SK-N-SH (cell line): ENCODE results near the gene EPB41L5. TPM values are rescaled to one million over a fixed set of nuclear protein-coding genes. Genes with fewer than 3 reads are reported as not detected.

Experiments
- CTCF ChIA-PET: fragments of 300-600, 350-600 bp; formaldehyde crosslinking; extraction: SDS; loops from one replicate; lab custom pipeline; 2021; lab: Yijun Ruan, JAX
- POLR2A ChIA-PET: fragments of 350-600 bp; sonication (Branson Sonifier 250); formaldehyde crosslinking; extraction: SDS; loops from one replicate; lab custom pipeline; 2020; ENCODE audit warnings: antibody characterized with exemption, inconsistent platforms; lab: Yijun Ruan, JAX
- DNase-seq: peaks from one replicate; pipeline ENCODE4 v3.0.0; 2012
- H2AFZ ChIP-seq: fragments of 200-600 bp; sonication (generic); 2 replicates; pipeline ENCODE4 v1.8.1; 2016; ENCODE audit warnings: antibody characterized with exemption, mild to moderate bottlenecking, low read depth
- H3F3A ChIP-seq: fragments of 200-600 bp; sonication (generic); replicated peaks from 2 replicates; pipeline ENCODE3; 2016; ENCODE audit warnings: antibody characterized with exemption, mild to moderate bottlenecking; ENCODE audit not compliant: insufficient read depth
- H3K27ac ChIP-seq, 2 experiments: fragments of 200-500 bp in 1 of 2; fragments of 200-600 bp in 1 of 2; sonication (Bioruptor generic) in 1 of 2; sonication (generic), shearing (Covaris generic) in 1 of 2; 2 replicates each; pipeline versions ENCODE4 v1.5.1 to v1.6.1; 2014 to 2016; ENCODE audit warnings: low read depth in 2 of 2, inconsistent platforms in 1 of 2, low read length in 1 of 2, mild to moderate bottlenecking in 1 of 2, mixed read lengths in 1 of 2
- H3K27me3 ChIP-seq: fragments of 200-600 bp; sonication (generic), shearing (Covaris generic); 2 replicates; pipeline ENCODE4 v1.6.1; 2016; ENCODE audit warnings: mixed run types; ENCODE audit not compliant: insufficient read depth
- H3K36me3 ChIP-seq, 2 experiments: fragments of 200-500 bp in 1 of 2; fragments of 200-600 bp in 1 of 2; sonication (Bioruptor generic) in 1 of 2; sonication (generic) in 1 of 2; replicated peaks in 1 of 2; 2 replicates each; pipeline versions ENCODE3 to v1.5.1; 2014 to 2016; ENCODE audit warnings: low read length in 1 of 2, mild to moderate bottlenecking in 1 of 2; ENCODE audit not compliant: insufficient read depth in 2 of 2, control insufficient read depth in 1 of 2
- H3K4me1 ChIP-seq, 2 experiments: fragments of 200-500 bp in 1 of 2; fragments of 200-600 bp in 1 of 2; sonication (Bioruptor generic) in 1 of 2; sonication (generic), shearing (Covaris generic) in 1 of 2; 2 replicates each; pipeline versions ENCODE4 v1.5.1 to v1.6.1; 2014 to 2016; ENCODE audit warnings: low read depth in 1 of 2, low read length in 1 of 2, mixed run types in 1 of 2; ENCODE audit not compliant: insufficient read depth in 2 of 2, control insufficient read depth in 1 of 2
- H3K4me2 ChIP-seq: fragments of 200-600 bp; sonication (generic), shearing (Covaris generic); 2 replicates; pipeline ENCODE4 v1.6.1; 2017; ENCODE audit warnings: mixed run types
- H3K4me3 ChIP-seq, 2 experiments: fragments of 200-500 bp in 1 of 2; fragments of 200-600 bp in 1 of 2; sonication (Bioruptor generic) in 1 of 2; sonication (generic), shearing (Covaris generic) in 1 of 2; 2 replicates each; pipeline versions ENCODE4 v1.5.1 to v1.8.1; 2014 to 2016; ENCODE audit warnings: low read depth in 2 of 2, inconsistent platforms in 1 of 2, low read length in 1 of 2, mild to moderate bottlenecking in 1 of 2, mixed read lengths in 1 of 2, moderate library complexity in 1 of 2
- H3K79me2 ChIP-seq: fragments of 200-600 bp; sonication (generic); 2 replicates; pipeline ENCODE4 v1.8.1; 2017; ENCODE audit warnings: mild to moderate bottlenecking; ENCODE audit not compliant: insufficient read depth
- H3K9ac ChIP-seq: fragments of 200-600 bp; sonication (generic); 2 replicates; pipeline ENCODE4 v1.6.1; 2017; ENCODE audit warnings: mixed run types
- H3K9me2 ChIP-seq: fragments of 200-600 bp; sonication (generic); 2 replicates; pipeline ENCODE4 v1.6.1; 2017; ENCODE audit warnings: mixed run types
- H3K9me3 ChIP-seq: fragments of 200-600 bp; sonication (generic); 2 replicates; pipeline ENCODE4 v1.6.1; 2017; ENCODE audit warnings: mixed run types, mild to moderate bottlenecking, moderate library complexity
- H4K20me1 ChIP-seq: fragments of 200-600 bp; sonication (generic); 2 replicates; pipeline ENCODE4 v1.6.1; 2017; ENCODE audit warnings: mild to moderate bottlenecking, mixed run types; ENCODE audit not compliant: insufficient read depth
- CHD2 ChIP-seq: fragments of 150-350 bp; IDR thresholded peaks from 2 replicates; pipeline ENCODE4 v1.6.1; 2018; ENCODE audit warnings: low read length; ENCODE audit not compliant: partially characterized antibody
- ELF1 ChIP-seq: IDR thresholded peaks from 2 replicates; pipeline ENCODE4 v1.4.0; 2012
- EP300 ChIP-seq, 2 experiments: IDR thresholded peaks; 2 replicates each; pipeline versions ENCODE4 v1.4.0 to v1.6.1; 2012; ENCODE audit warnings: borderline replicate concordance in 1 of 2, low read depth in 1 of 2, low read length in 1 of 2
- FOXJ3 ChIP-seq: sonication (generic); formaldehyde crosslinking; IDR thresholded peaks from 2 replicates; pipeline ENCODE4 v1.5.1; 2020; ENCODE audit warnings: mild to moderate bottlenecking, missing genetic modification reagents
- FOXM1 ChIP-seq: IDR thresholded peaks from 2 replicates; pipeline ENCODE4 v1.4.0; 2012; ENCODE audit warnings: low read depth, mild to moderate bottlenecking
- GATA2 ChIP-seq: sonication (generic); formaldehyde crosslinking; IDR thresholded peaks from 2 replicates; pipeline ENCODE4 v1.5.0; 2020; ENCODE audit warnings: mild to moderate bottlenecking, missing genetic modification reagents
- JUND ChIP-seq: IDR thresholded peaks from 2 replicates; pipeline ENCODE4 v1.4.0; 2012
- MEF2A ChIP-seq: IDR thresholded peaks from 2 replicates; pipeline ENCODE4 v1.4.0; 2012; ENCODE audit warnings: low read depth, borderline replicate concordance
- MXI1 ChIP-seq: IDR thresholded peaks from 2 replicates; pipeline ENCODE4 v1.6.1; 2012; ENCODE audit warnings: mild to moderate bottlenecking, low read depth, low read length, improper control_type of control experiment
- NFIC ChIP-seq: IDR thresholded peaks from 2 replicates; pipeline ENCODE4 v1.4.0; 2012; ENCODE audit warnings: borderline replicate concordance
- POLR2AphosphoS5 ChIP-seq: IDR thresholded peaks from 2 replicates; pipeline ENCODE4 v1.6.1; 2012; ENCODE audit warnings: low read depth, low read length
- RCOR1 ChIP-seq: fragments of 150-350 bp; IDR thresholded peaks from 2 replicates; pipeline ENCODE4 v1.6.1; 2017; ENCODE audit warnings: antibody characterized with exemption, low read length
- SMC3 ChIP-seq: IDR thresholded peaks from 2 replicates; pipeline ENCODE4 v1.6.1; 2012; ENCODE audit warnings: low read depth, low read length, improper control_type of control experiment
- TCF12 ChIP-seq: IDR thresholded peaks from 2 replicates; pipeline ENCODE4 v1.4.0; 2012
- TEAD4 ChIP-seq: IDR thresholded peaks from 2 replicates; pipeline ENCODE4 v1.4.0; 2012; ENCODE audit warnings: mild to moderate bottlenecking, borderline replicate concordance; ENCODE audit not compliant: insufficient read depth
- YY1 ChIP-seq: IDR thresholded peaks from 2 replicates; pipeline ENCODE4 v1.4.0; 2012; ENCODE audit warnings: low read depth, mild to moderate bottlenecking
- ZBTB33 ChIP-seq: IDR thresholded peaks from 2 replicates; pipeline ENCODE4 v1.4.0; 2012; ENCODE audit warnings: low read depth, borderline replicate concordance
- WGBS: methylation state at CpG from one replicate; pipeline ENCODE4 v1.1.6; 2017; ENCODE audit warnings: low lambda C conversion rate; 5-methylcytosine and 5-hydroxymethylcytosine counted together
- polyA plus RNA-seq, 3 experiments: library from polyadenylated mRNA; depleted of rRNA; stranded (reverse); fragments of >200 nt; gene quantifications; 2 replicates each; pipeline ENCODE4 v1.2.3, GENCODE V29; 2012
- TF ChIP-seq, protein P1 (sequence below): fragments of 200-600 bp; sonication (generic); IDR thresholded peaks from 2 replicates; pipeline ENCODE4 v1.6.1; 2017; ENCODE audit warnings: antibody characterized with exemption, mild to moderate bottlenecking, moderate library complexity
- TF ChIP-seq, protein P2 (sequence below): fragments of 150-350 bp; IDR thresholded peaks from 2 replicates; pipeline ENCODE4 v1.6.1; 2017; ENCODE audit warnings: antibody characterized with exemption, low read length, low read depth, borderline replicate concordance

Gene EPB41L5
- polyA plus RNA-seq, 1 of the 3 experiments (the other 2 are of a cell fraction) = 5.3 TPM

GRCh38 chr2:120219291-120219690 lies 206.4 kb downstream of the EPB41L5 start:
- no peak for DNase-seq
- WGBS = 96% methylated on average over 5 of the region's 5 CpGs
- H3K79me2 ChIP-seq = peaks cover 23% of the 10 kb centered on the region
- H2AFZ ChIP-seq = no peak overlapping the region
- ChIA-PET CTCF (interaction anchor here (0.6 to 2.8 kb wide), 7 partner anchors 9 to 110 kb away, joined by 3 to 10 read pairs (median 4); no protein-coding TSS in a partner anchor), POLR2A (no interaction called here)
- no peak overlapping the region for H3K4me3 ChIP-seq
- H3K4me1 ChIP-seq = peaks cover 21 to 23% of the 10 kb centered on the region in 2 experiments; a peak in 3 of 4 replicates
- no peak overlapping the region for H3K27ac ChIP-seq
- no peak for TF ChIP-seq TEAD4
- TF ChIP-seq GATA2 = no peak
- TF ChIP-seq ZBTB33 = no peak
- TF ChIP-seq, protein P1, sequence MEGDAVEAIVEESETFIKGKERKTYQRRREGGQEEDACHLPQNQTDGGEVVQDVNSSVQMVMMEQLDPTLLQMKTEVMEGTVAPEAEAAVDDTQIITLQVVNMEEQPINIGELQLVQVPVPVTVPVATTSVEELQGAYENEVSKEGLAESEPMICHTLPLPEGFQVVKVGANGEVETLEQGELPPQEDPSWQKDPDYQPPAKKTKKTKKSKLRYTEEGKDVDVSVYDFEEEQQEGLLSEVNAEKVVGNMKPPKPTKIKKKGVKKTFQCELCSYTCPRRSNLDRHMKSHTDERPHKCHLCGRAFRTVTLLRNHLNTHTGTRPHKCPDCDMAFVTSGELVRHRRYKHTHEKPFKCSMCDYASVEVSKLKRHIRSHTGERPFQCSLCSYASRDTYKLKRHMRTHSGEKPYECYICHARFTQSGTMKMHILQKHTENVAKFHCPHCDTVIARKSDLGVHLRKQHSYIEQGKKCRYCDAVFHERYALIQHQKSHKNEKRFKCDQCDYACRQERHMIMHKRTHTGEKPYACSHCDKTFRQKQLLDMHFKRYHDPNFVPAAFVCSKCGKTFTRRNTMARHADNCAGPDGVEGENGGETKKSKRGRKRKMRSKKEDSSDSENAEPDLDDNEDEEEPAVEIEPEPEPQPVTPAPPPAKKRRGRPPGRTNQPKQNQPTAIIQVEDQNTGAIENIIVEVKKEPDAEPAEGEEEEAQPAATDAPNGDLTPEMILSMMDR = no peak
- H3K4me2 ChIP-seq = no peak overlapping the region
- peaks cover 11 to 26% of the 10 kb centered on the region in 2 experiments for H3K36me3 ChIP-seq
- no peaks in the 10 kb centered on the region for H3F3A ChIP-seq
- no peak overlapping the region for H3K9ac ChIP-seq
- no peaks in the 10 kb centered on the region for H4K20me1 ChIP-seq
- no peaks in the 10 kb centered on the region for H3K9me2 ChIP-seq
- no peaks in the 10 kb centered on the region for H3K9me3 ChIP-seq
- H3K27me3 ChIP-seq = no peaks in the 10 kb centered on the region

- no peak overlapping the region for H3K9ac ChIP-seq
- DNase-seq = peak; percentile 6
- H3K79me2 ChIP-seq = peaks cover 23% of the 10 kb centered on the region
- no peaks in the 10 kb centered on the region for H3K9me2 ChIP-seq
- H3K4me1 ChIP-seq = peaks cover 23 to 24% of the 10 kb centered on the region in 2 experiments; a peak in 3 of 4 replicates
- POLR2A ChIA-PET = no interaction called here
- H3K9me3 ChIP-seq = no peaks in the 10 kb centered on the region
- no peak for TF ChIP-seq MXI1
- TF ChIP-seq CHD2 = no peak
- TF ChIP-seq POLR2AphosphoS5 = no peak
- no peak for TF ChIP-seq FOXM1
- TF ChIP-seq EP300 (IDR thresholded peaks at IDR 0.05; ENCODE audit: borderline replicate concordance in 1 of 2, low read depth in 1 of 2, low read length in 1 of 2) = no peak
- no peak for TF ChIP-seq ELF1
- no peak for TF ChIP-seq MEF2A
- no peak for TF ChIP-seq RCOR1
- TF ChIP-seq YY1 = no peak
- no peak for TF ChIP-seq NFIC
- TF ChIP-seq, protein P2, sequence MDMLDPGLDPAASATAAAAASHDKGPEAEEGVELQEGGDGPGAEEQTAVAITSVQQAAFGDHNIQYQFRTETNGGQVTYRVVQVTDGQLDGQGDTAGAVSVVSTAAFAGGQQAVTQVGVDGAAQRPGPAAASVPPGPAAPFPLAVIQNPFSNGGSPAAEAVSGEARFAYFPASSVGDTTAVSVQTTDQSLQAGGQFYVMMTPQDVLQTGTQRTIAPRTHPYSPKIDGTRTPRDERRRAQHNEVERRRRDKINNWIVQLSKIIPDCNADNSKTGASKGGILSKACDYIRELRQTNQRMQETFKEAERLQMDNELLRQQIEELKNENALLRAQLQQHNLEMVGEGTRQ = no peak
- TF ChIP-seq FOXJ3 = no peak
- TF ChIP-seq TCF12 = no peak
- TF ChIP-seq JUND = no peak
- TF ChIP-seq, protein P1 = no peak
- TF ChIP-seq SMC3 = no peak
- H2AFZ ChIP-seq = no peak overlapping the region
- no peaks in the 10 kb centered on the region for H3F3A ChIP-seq
- H3K4me3 ChIP-seq = no peak overlapping the region
- peaks cover 11 to 26% of the 10 kb centered on the region in 2 experiments for H3K36me3 ChIP-seq
- no peaks in the 10 kb centered on the region for H3K27me3 ChIP-seq
- CTCF ChIA-PET = interaction anchor here (1.0 to 2.8 kb wide), 6 partner anchors 9 to 111 kb away, joined by 3 to 10 read pairs (median 4); no protein-coding TSS in a partner anchor
- WGBS = 95% methylated on average over 5 of the region's 5 CpGs
- H3K27ac ChIP-seq = no peak overlapping the region
- H4K20me1 ChIP-seq = no peaks in the 10 kb centered on the region
- no peak overlapping the region for H3K4me2 ChIP-seq
These were observed 206.9 kb downstream of the EPB41L5 start for GRCh38 chr2:120219766-120220165.
